HG03575 (cell line): ENCODE results near the gene TSSK3.
A peak's percentile ranks its signal among the peaks of the same experiment; 100 is the strongest.
"Not testable (repeated sequence)": the region's sequence is repeated elsewhere in the genome, so short reads cannot be mapped to it uniquely, and the experiment has no call there.

Experiments
- ATAC-seq: cut with Tn5 transposase; IDR thresholded peaks from one replicate; pipeline ENCODE4 v1.9.1; 2021; ENCODE audit not compliant: unreplicated experiment, insufficient number of reproducible peaks, low FRiP score; ENCODE audit errors: extremely low read depth

Gene TSSK3

DNA sequence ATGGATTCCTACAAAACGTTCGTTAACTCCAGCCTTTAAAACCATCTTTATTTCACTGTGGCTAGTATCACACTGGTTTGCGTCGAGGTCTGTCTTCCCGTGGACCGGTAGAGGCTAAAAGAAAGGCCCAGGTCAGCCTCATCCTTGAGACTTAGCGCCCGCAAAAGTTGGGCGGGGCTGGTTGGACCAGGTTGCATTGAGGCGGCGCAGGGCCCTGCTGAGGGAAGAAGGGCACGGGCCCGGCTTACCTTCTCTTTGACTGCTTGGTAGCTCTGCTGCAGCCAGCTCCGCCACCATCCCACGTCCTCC lies 31.4 kb downstream of the TSSK3 start:
- no peak for ATAC-seq

DNA sequence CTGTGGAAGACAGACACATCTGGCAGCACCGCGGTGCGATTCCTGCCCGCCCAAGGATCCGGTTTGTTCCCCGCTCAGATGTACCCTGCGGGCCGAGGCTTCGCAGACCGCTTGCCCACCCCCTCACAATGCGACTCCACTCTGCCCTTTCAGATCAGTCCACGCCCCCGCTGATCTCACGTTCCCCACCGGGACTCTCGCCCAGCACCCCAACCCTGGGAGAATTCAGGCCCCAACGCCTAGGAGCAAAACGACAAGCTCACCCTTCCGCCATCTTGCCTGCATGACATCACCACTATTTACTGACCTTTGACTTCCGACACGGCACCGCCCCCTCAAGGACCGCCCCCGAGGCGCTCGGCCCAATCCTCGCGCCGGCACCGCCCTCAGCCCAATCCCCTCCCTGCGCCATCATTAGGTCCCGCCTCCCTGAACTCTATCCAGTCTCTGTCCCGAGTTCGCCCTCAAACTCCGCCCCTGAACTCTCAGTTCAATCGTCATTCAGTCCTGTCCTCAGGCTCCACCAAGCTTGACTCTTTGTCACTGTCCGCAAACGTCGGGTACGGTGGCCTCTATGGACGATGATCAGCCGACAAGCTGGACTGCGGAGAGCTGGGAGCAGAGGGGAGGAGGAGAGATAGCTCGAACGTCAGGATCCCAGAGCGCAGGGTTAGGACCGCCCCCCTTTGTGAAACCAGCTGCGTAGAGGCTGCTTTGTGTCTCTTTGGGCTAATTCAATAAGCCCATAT lies 32.0 kb downstream of the TSSK3 start, which contains the start of gene BSDC1:
Gene BSDC1, minus strand, starts transcription at position 301 of the 749 bp plus-strand sequence. Its CDS starts 27 bp downstream, at position 274.
- ATAC-seq = peak; percentile 83

DNA sequence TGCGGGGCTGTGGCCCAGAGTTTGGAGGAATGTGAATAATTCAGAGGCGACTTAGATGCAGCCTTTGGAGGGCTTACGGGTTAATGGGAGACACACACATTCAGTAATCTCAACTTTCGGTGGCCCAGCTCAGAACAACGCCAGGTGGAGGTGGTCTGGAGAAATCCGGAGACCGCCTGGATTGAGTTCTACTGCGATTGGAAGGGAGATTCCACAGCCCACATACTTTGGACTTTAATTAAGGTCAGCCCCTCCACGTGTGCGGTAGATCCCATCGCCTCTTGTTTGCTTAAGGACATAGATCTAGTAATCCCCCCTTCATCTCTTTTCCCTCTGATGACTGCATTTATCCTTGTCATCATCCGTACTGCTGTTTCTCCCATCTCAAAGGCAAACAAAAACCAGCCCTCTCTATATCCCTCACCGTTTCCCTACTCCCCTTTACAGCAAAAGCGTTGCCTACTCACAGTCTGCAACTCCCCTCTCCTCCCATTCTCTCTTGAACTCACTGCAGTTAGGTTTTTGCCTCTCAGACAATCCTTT lies 32.6 kb downstream of the TSSK3 start:
- ATAC-seq = no peak

DNA sequence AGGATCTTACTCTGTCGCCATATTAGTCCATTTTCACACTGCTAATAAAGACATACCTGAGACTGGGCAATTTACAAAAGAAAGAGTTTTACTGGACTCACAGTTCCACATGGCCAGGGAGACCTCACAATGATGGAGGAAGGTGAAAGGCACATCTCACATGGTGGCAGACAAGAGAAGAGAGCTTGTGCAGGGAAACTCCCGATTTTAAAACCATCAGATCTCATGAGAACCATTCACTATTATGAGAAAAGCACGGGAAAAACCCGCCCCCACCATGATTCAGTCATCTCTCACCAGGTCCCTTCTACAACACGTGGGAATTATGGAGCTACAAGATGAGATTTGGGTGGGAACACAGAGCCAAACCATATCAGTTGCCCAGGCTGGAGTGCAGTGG lies 34.2 kb downstream of the TSSK3 start:
- not testable (repeated sequence) for ATAC-seq

DNA sequence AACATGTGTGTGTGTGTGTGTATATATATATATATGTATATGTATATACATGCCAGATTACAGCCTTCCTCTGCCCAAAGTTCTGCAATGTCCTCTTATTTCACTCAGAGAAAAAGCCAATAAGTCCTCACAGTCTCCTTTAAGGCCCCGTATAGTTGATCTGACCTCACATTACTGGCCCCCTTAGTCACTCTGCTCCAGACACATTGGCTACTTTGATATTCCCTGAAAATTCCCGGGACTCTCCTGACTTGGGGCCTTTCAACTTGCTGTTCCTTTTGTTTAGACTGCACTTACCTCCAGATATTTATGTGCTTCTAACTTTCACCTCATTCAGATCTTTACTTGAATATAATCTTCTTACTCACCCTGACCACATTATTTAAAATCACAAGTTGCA lies 36.1 kb downstream of the TSSK3 start:
- no peak for ATAC-seq

DNA sequence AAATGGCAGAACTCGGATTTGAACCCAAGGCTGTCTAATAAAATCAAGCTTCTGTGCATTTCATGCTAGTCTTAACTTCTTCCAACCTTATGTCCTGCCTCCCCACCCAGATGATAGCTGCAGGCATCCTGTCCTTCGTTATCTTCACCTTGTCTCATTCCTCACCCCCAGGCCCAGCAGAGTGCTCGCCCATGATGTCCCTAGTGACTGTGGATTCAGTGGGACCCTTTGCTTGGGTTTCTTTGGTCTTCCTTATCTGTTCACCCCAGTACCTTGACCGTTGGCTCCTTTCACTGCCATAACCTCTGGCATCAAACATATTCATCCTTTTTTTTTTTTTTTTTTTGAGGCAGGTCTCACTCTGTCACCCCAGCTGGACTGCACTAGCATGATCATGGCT lies 37.5 kb downstream of the TSSK3 start:
- ATAC-seq = no peak

DNA sequence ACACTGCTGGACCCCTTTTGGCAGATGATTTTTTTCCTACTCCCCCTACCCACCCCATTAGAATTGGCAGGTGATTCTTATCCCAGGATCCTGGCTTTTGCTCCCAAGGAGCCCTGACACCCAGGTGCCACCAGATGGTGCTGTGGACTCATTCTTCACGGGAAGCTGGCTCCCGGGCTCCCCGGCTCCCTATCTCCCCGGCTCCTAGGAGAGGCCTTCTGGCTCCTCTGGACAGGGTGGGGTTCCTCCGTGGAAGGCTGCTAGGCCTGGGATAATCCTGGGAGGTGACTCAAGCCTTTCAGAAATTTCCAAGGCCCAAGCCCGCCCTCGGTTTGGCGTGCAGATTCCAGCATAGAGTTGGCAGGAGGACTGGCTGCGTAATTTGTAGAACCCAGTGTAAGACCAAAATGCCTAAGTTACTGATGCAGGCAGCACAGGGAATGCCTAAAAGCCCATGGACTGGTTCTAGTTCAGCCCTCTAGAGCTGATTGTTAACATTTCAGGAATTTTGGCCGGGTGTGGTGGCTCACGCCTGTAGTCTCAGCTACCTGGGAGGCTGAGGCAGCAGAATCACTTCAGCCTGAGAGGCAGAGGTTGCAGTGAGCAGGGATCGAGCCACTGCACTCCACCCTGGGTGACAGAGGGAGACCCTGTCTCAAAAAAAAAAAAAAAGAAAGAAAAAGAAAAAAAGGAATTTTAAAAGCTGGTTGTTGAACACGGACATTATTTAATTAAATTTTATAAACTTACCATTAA lies 38.7 kb downstream of the TSSK3 start:
- no peak for ATAC-seq

DNA sequence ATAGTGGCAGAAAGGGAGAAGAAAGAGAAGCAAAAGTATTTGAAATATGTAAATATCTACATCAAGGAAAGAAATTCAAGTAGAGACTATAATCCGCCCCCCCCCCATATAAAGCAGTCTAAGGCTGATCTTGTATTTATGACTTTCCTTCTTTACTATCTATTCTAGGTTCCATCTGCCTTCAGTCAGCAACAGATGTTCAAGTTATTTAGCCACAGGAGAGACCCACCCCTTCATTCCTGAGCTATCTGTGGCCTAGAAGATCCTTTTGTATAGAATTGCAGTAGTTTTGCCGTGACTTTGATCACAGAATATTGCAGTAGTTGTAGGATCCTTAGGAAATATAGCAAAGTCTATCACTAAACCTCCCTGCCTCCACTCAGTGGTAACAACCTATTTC lies 42.6 kb downstream of the TSSK3 start:
- ATAC-seq = no peak

DNA sequence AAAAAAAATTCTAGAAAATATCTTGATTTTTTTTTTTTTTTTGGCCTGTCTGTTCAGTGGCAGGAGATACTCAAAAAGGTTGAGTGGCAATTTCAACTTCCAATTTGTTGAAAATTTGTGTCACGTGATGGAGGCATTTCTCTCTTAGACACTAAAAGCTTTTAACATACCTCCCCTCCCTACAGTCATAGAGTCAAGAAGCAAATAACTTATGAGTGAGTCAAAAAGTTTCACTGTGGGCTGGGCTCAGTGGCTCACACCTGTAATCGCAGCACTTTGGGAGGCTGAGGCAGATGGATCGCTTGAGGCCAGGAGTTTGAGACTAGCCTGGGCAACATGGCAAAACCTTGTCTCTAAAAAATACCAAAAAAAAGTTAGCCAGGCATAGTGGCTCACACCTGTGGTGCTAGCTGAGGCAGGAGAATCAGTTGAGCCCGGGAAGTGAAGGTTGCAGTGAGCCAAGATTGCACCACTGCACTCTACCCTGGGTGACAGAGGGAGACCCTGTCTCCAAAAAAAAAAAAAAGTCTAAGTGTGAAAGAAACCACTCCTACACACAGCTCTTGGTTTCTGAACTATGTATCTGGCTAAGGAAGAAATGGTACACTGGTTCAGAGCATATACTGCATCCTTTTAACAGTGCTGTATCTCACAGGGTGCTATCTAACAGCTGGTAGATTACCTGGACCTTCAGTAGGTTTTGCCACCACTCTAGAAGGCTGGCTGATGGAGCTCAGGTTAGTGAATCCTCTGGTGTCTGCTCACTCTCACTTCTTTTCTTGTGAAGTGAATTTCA lies 43.5 kb downstream of the TSSK3 start:
- ATAC-seq = no peak

DNA sequence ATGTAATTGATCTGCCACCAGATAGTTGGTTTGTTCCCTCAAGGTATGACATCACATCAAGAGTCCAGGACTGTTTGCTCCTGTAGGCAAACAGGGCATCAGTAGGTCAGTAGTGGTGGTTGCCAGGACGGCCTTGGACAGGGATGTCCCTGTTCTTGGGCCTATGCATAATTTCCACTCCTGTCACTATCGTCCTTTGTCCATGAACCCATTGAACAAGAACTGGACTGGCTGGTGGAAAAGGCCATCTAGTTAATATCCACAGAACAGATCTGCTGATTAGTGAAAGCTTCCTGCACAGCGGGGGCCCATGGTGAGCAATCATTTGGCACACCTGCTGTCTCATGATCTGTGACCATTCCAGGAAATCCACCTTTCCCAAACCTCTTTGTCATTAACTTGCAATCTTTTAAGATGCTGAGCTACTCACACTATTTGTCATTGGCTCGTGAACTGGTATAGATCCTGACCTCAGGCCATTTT lies 44.3 kb downstream of the TSSK3 start:
- ATAC-seq = no peak

DNA sequence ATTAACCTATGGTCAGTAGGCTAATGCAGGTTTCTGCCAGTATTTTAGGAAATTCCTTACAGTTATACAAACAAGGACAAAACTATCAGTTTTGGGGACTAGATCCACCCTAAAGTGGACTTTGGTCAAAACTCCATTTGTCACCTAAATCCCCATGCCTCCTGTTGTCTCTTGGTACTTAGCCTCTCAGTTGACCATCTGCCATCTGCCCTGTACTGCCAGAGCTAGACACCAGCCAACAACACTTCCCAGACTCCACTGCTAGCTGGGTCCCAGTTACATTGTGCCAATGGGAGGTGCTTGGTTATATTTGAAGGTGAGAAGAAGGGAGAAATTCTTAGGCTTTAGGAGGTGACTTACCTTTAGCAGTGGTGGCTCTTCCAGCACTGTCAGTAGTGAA lies 48.9 kb downstream of the TSSK3 start:
- no peak for ATAC-seq

DNA sequence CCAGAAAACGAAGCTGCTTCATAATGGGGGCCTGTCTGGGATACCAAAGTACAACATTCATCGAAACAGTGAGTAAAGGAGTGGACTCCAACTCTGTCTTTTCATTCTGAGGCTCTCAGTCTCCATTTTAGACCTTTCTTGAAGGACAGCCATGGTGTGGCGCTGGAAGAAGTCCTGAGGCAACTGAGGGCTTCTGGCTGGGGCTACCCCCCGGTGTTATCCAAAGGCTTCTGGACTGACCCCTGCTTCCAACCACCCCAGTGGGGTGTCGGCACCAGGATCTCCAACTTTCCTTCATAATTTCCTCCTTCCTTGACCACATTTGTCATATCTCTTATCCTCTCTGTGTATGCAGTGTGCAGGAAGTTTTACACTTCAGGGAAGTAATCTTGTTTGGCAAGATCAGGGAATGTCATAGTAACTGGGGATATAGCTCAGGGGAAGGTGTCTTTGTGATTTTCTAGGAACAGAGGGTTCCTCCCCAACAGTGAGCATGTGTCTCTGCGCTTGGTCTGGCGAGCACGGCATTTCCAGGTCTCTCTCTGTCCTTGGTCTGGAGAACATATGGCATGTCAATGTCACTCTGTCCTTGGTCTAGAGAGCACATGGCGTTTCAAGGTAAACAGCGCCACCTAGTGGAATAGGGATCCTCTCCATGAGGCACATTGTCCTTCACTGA lies 51.3 kb downstream of the TSSK3 start:
- no peak for ATAC-seq
